K562 (cell line): ENCODE results near the gene DCAF5. TPM values are rescaled to one million over a fixed set of nuclear protein-coding genes. Genes with fewer than 3 reads are reported as not detected.
A peak's percentile ranks its signal among the peaks of the same experiment; 100 is the strongest.

Source experiments
- ATAC-seq: fragments of 200-7000 bp; cut with Tn5 transposase; 3 replicates; pipeline ENCODE4 v1.9.1; 2020; ENCODE audit warnings: moderate library complexity
- BruUV-seq: library from RNA; stranded (reverse); fragments of 400-500 nt; replicated peaks from 2 replicates; lab custom pipeline; 2021; lab: Mats Ljungman, UMichigan
- CTCF ChIA-PET: fragments of 300-600 bp; formaldehyde crosslinking; extraction: SDS; loops from one replicate; lab custom pipeline; 2021; ENCODE audit warnings: low intra/inter-chr PET ratio; lab: Yijun Ruan, JAX
- POLR2A ChIA-PET: fragments of 300-600, 350-650 bp; sonication (Branson Sonifier 250); formaldehyde crosslinking; extraction: SDS; loops from one replicate; lab custom pipeline; 2021; ENCODE audit warnings: antibody characterized with exemption, inconsistent platforms; lab: Yijun Ruan, JAX
- DNase-seq, 4 experiments: peaks; one replicate each; pipeline versions ENCODE4 v3.0.0 to v3.0.0-alpha.2; 2011 to 2018; ENCODE audit warnings: low spot score in 3 of 4, mixed read lengths in 3 of 4; ENCODE audit errors: extremely low read depth in 1 of 4
- FAIRE-seq: peaks from 2 replicates; lab custom pipeline; 2011; peaks lifted over from hg19 to GRCh38; lab: Jason Lieb, UNC
- H2AFZ ChIP-seq: 2 replicates; pipeline ENCODE4 v1.6.0; 2011; ENCODE audit warnings: low read depth, low read length, control low read depth, inconsistent platforms
- H3K27ac ChIP-seq: fragments of 200-600 bp; 3 replicates; pipeline ENCODE4 v1.8.0; 2011; ENCODE audit warnings: low read depth, mild to moderate bottlenecking, control low read depth, inconsistent platforms, low read length, moderate library complexity, mixed read lengths; ENCODE audit errors: extremely low read depth
- H3K27me3 ChIP-seq, 2 experiments: fragments of 300-600 bp in 1 of 2; 2 replicates in 1 of 2; 3 replicates in 1 of 2; pipeline versions ENCODE4 v1.6.0 to v1.8.0; 2011; ENCODE audit warnings: inconsistent platforms in 2 of 2, low read length in 2 of 2, mild to moderate bottlenecking in 1 of 2, mixed read lengths in 1 of 2, moderate library complexity in 1 of 2; ENCODE audit not compliant: control insufficient read depth in 2 of 2, insufficient read depth in 2 of 2
- H3K36me3 ChIP-seq: fragments of 300-600 bp; 3 replicates; pipeline ENCODE4 v1.8.0; 2011; ENCODE audit warnings: mild to moderate bottlenecking, low read length, inconsistent platforms; ENCODE audit not compliant: control insufficient read depth, insufficient read depth
- H3K4me1 ChIP-seq, 2 experiments: fragments of 200-600 bp in 1 of 2; replicated peaks in 1 of 2; 2 replicates in 1 of 2; 3 replicates in 1 of 2; pipeline versions ENCODE4 v1.5.1 to v1.8.0; 2011; ENCODE audit warnings: inconsistent platforms in 2 of 2, low read length in 2 of 2, mild to moderate bottlenecking in 1 of 2, mixed read lengths in 1 of 2, moderate library complexity in 1 of 2; ENCODE audit not compliant: control insufficient read depth in 2 of 2, insufficient read depth in 2 of 2
- H3K4me2 ChIP-seq: 2 replicates; pipeline ENCODE4 v1.6.1; 2011; ENCODE audit warnings: low read length, control low read depth, inconsistent platforms, mixed read lengths; ENCODE audit not compliant: insufficient read depth
- H3K4me3 ChIP-seq: fragments of 200-600 bp; sonication (generic), shearing (Covaris generic); 2 replicates; pipeline ENCODE4 v1.5.1; 2016; ENCODE audit warnings: control low read depth, inconsistent platforms
- H3K79me2 ChIP-seq: fragments of 200-600 bp; 3 replicates; pipeline ENCODE4 v1.8.0; 2011; ENCODE audit warnings: low read length, inconsistent platforms; ENCODE audit not compliant: control insufficient read depth, insufficient read depth
- H3K9ac ChIP-seq, 2 experiments: 2 replicates each; pipeline versions ENCODE4 v1.6.0 to v1.6.1; 2011; ENCODE audit warnings: low read depth in 2 of 2, low read length in 2 of 2, control low read depth in 1 of 2, inconsistent platforms in 1 of 2, mild to moderate bottlenecking in 1 of 2, mixed read lengths in 1 of 2; ENCODE audit not compliant: insufficient read depth in 1 of 2
- H3K9me1 ChIP-seq: one replicate; pipeline ENCODE4 v1.6.0; 2011; ENCODE audit warnings: inconsistent platforms, mild to moderate bottlenecking, low read length, moderate library complexity; ENCODE audit not compliant: control insufficient read depth, insufficient read depth
- H3K9me3 ChIP-seq: replicated peaks from 2 replicates; pipeline ENCODE4 v1.5.1; 2011; ENCODE audit warnings: low read depth, low read length, inconsistent platforms; ENCODE audit not compliant: control insufficient read depth, insufficient read depth
- H4K20me1 ChIP-seq: replicated peaks from 2 replicates; pipeline ENCODE4 v1.6.1; 2011; ENCODE audit warnings: low read length, inconsistent platforms, mixed read lengths; ENCODE audit not compliant: control insufficient read depth, insufficient read depth
- ARID1B ChIP-seq: fragments of 450-650 bp; IDR thresholded peaks from 2 replicates; pipeline ENCODE4 v1.6.1; 2016; ENCODE audit warnings: antibody characterized with exemption, mild to moderate bottlenecking, inconsistent platforms
- C11orf30 ChIP-seq: fragments of 450-650 bp; IDR thresholded peaks from 2 replicates; pipeline ENCODE4 v1.6.1; 2016; ENCODE audit warnings: low read depth, mild to moderate bottlenecking
- DACH1 ChIP-seq: fragments of 450-650 bp; IDR thresholded peaks from 2 replicates; pipeline ENCODE4 v1.6.1; 2018; ENCODE audit not compliant: partially characterized antibody
- DPF2 ChIP-seq: fragments of 450-650 bp; IDR thresholded peaks from 2 replicates; pipeline ENCODE4 v1.6.1; 2016
- MAFF ChIP-seq: IDR thresholded peaks from 2 replicates; pipeline ENCODE4 v1.6.1; 2012; ENCODE audit warnings: low read length, improper control_type of control experiment
- MAFG ChIP-seq: fragments of 450-650 bp; conservative IDR thresholded peaks from 2 replicates; pipeline ENCODE4 v1.6.1; 2016; ENCODE audit warnings: missing genetic modification characterization, missing compliant biosample characterization
- MAFK ChIP-seq: IDR thresholded peaks from 2 replicates; pipeline ENCODE4 v1.6.1; 2011; ENCODE audit warnings: low read length, improper control_type of control experiment
- NFE2 ChIP-seq: IDR thresholded peaks from 2 replicates; pipeline ENCODE4 v1.6.1; 2014; ENCODE audit warnings: antibody characterized with exemption, low read depth
- NFE2L1 ChIP-seq: fragments of 450-650 bp; IDR thresholded peaks from 2 replicates; pipeline ENCODE4 v1.6.1; 2016; ENCODE audit warnings: missing genetic modification characterization, low read depth, mild to moderate bottlenecking, missing compliant biosample characterization, moderate library complexity, borderline replicate concordance
- PRDM10 ChIP-seq: fragments of 450-650 bp; IDR thresholded peaks from 2 replicates; pipeline ENCODE4 v1.6.1; 2018; ENCODE audit not compliant: partially characterized antibody
- SRF ChIP-seq, 2 experiments: fragments of 250-450, 450-650 bp in 1 of 2; sonication (Bioruptor Pico) in 1 of 2; sonication (generic) in 1 of 2; formaldehyde crosslinking; IDR thresholded peaks; 2 replicates each; pipeline versions ENCODE4 v1.5.0 to v1.5.1; 2020 to 2022; ENCODE audit warnings: mild to moderate bottlenecking in 1 of 2, missing genetic modification reagents in 1 of 2
- ZNF175 ChIP-seq: fragments of 200-800 bp; sonication (Bioruptor generic); IDR thresholded peaks from 2 replicates; pipeline ENCODE4 v1.6.1; 2016; ENCODE audit warnings: low read depth, mild to moderate bottlenecking, missing genetic modification characterization, missing compliant biosample characterization
- ZNF316 ChIP-seq: fragments of 450-650 bp; IDR thresholded peaks from 2 replicates; pipeline ENCODE4 v1.6.1; 2016
- ZNF764 ChIP-seq: fragments of 250-450 bp; sonication (Bioruptor Pico); IDR thresholded peaks from 2 replicates; pipeline ENCODE4 v1.4.0; 2020; ENCODE audit warnings: low read depth, mild to moderate bottlenecking, moderate library complexity
- WGBS: fragments of 100-300 bp; shearing (Covaris generic); methylation state at CpG from one replicate; pipeline ENCODE4 v1.1.6; 2016; ENCODE audit warnings: low coverage, mixed read lengths; ENCODE audit not compliant: insufficient coverage; ENCODE audit errors: missing lambda C conversion rate; 5-methylcytosine and 5-hydroxymethylcytosine counted together
- in situ Hi-C: fragments of 300-500 bp; cut with MboI; formaldehyde crosslinking; loops from 4 replicates; pipeline ENCODE4 v1.15.0; 2018; ENCODE audit warnings: inconsistent platforms, mixed read lengths
- intact Hi-C: fragments of 100-400 bp; cut with micrococcal nuclease; formaldehyde crosslinking; loops from 2 replicates; pipeline ENCODE4 v1.14.2; 2022
- polyA plus RNA-seq, 8 experiments: library from polyadenylated mRNA; depleted of rRNA in 4 of 8; stranded (reverse) in 5 of 8; unstranded in 3 of 8; fragments of >200 nt; fragmentation: Nextera tagmentation in 2 of 8; fragmentation: Illumina TruSeq in 1 of 8; extraction: Ambion mirVana in 2 of 8; extraction: Trizol in 1 of 8; gene quantifications; 2 replicates each; pipeline versions ENCODE4 v1.2.1 to v1.2.3, GENCODE V29; 2011 to 2014; ENCODE audit warnings: inconsistent platforms in 1 of 8, missing spikeins in 1 of 8
- total RNA-seq, 7 experiments: library from RNA; depleted of rRNA in 6 of 7; stranded (reverse); fragments of >200 nt in 6 of 7; fragmentation: Illumina TruSeq in 2 of 7; extraction: Trizol in 2 of 7; gene quantifications; 2 replicates each; pipeline versions ENCODE4 v1.2.1 to v1.2.3, GENCODE V29; 2011 to 2021; ENCODE audit warnings: low replicate concordance in 1 of 7
- TF ChIP-seq, protein P1 (sequence below): fragments of 450-650 bp; IDR thresholded peaks from 2 replicates; pipeline ENCODE4 v1.6.1; 2017; ENCODE audit warnings: antibody characterized with exemption, mild to moderate bottlenecking

Gene DCAF5
- total and polyA plus RNA-seq, 9 of the 15 experiments (the other 6 are each of a cell fraction or from before 2014, with no cell fraction given) = 5.6 to 24.1 (median 12.7) TPM

GRCh38 chr14:69068744-69069421 is 84.0 kb downstream of the DCAF5 start:
- WGBS = 64% methylated on average over 2 of the region's 2 CpGs
- no peaks in the 10 kb centered on the region for H3K27me3 ChIP-seq
- DNase-seq = peak; percentile 14 to 27 (median 18)
- no peaks in the 10 kb centered on the region for H3K9me3 ChIP-seq
- peaks cover 0 to 4% of the 10 kb centered on the region in 2 experiments; a peak in 1 of 5 replicates for H3K4me1 ChIP-seq
- H3K9me1 ChIP-seq = no peaks in the 10 kb centered on the region
- peak; percentile 79 for ATAC-seq
- no peaks in the 10 kb centered on the region for H3K79me2 ChIP-seq
- peaks cover 16% of the 10 kb centered on the region; the same call in 2 of the 3 replicates for H3K36me3 ChIP-seq
- ChIA-PET CTCF (no interaction called here), POLR2A (interaction anchor here (0.6 to 1.2 kb wide), 2 partner anchors 34 to 113 kb away, joined by 3 to 4 read pairs; no protein-coding TSS in a partner anchor)
- no peaks in the 10 kb centered on the region for H4K20me1 ChIP-seq
- intact Hi-C loops (no loop called here), in situ Hi-C loops (no loop called here)
- H3K9ac ChIP-seq = peak overlapping the region in 1 of 2 experiments; percentile 20; a peak in 1 of 4 replicates
- no peak overlapping the region for H2AFZ ChIP-seq
- FAIRE-seq = no peak
- no peak overlapping the region for H3K4me3 ChIP-seq
- BruUV-seq = no TSS peak
- peak overlapping the region; percentile 65; the same call in 2 of the 3 replicates for H3K27ac ChIP-seq
- no peak overlapping the region for H3K4me2 ChIP-seq
- TF ChIP-seq ZNF764 (CRISPR knock-in tag) (no peak), MAFG (tag) (peak; percentile 69), MAFK (peak; percentile 54; the same call in 1 of the 2 replicates), ZNF175 (CRISPR knock-in tag) (0 out of 2 replicates have a peak, but pooled peaks have one; percentile 26), PRDM10 (peak; percentile 11), NFE2 (peak; percentile 84), ARID1B (0 out of 2 replicates have a peak, but pooled peaks have one; percentile 15), C11orf30 (peak; percentile 70), NFE2L1 (tag) (peak; percentile 43; the same call in 1 of the 2 replicates), SRF (CRISPR knock-in tag; IDR thresholded peaks at IDR 0.05) (no peak), ZNF316 (peak; percentile 81), DPF2 (peak; percentile 19; the same call in 1 of the 2 replicates), MAFF (peak; percentile 30; the same call in 1 of the 2 replicates), DACH1 (peak; percentile 72)
- TF ChIP-seq, protein P1, sequence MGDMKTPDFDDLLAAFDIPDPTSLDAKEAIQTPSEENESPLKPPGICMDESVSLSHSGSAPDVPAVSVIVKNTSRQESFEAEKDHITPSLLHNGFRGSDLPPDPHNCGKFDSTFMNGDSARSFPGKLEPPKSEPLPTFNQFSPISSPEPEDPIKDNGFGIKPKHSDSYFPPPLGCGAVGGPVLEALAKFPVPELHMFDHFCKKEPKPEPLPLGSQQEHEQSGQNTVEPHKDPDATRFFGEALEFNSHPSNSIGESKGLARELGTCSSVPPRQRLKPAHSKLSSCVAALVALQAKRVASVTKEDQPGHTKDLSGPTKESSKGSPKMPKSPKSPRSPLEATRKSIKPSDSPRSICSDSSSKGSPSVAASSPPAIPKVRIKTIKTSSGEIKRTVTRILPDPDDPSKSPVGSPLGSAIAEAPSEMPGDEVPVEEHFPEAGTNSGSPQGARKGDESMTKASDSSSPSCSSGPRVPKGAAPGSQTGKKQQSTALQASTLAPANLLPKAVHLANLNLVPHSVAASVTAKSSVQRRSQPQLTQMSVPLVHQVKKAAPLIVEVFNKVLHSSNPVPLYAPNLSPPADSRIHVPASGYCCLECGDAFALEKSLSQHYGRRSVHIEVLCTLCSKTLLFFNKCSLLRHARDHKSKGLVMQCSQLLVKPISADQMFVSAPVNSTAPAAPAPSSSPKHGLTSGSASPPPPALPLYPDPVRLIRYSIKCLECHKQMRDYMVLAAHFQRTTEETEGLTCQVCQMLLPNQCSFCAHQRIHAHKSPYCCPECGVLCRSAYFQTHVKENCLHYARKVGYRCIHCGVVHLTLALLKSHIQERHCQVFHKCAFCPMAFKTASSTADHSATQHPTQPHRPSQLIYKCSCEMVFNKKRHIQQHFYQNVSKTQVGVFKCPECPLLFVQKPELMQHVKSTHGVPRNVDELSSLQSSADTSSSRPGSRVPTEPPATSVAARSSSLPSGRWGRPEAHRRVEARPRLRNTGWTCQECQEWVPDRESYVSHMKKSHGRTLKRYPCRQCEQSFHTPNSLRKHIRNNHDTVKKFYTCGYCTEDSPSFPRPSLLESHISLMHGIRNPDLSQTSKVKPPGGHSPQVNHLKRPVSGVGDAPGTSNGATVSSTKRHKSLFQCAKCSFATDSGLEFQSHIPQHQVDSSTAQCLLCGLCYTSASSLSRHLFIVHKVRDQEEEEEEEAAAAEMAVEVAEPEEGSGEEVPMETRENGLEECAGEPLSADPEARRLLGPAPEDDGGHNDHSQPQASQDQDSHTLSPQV = peak; percentile 38; the same call in 1 of the 2 replicates
